Hippocampal formation (tissue), 2 donors: ENCODE measurements around the gene ZNF69.
"Not testable (repeated sequence)": the region's sequence is repeated elsewhere in the genome, so short reads cannot be mapped to it uniquely, and the experiment has no call there.

Source experiments
- DNase-seq, 2 donors: peaks; one replicate each; lab custom pipeline; 2025; lab: John Stamatoyannopoulos, UW

Gene ZNF69

DNA sequence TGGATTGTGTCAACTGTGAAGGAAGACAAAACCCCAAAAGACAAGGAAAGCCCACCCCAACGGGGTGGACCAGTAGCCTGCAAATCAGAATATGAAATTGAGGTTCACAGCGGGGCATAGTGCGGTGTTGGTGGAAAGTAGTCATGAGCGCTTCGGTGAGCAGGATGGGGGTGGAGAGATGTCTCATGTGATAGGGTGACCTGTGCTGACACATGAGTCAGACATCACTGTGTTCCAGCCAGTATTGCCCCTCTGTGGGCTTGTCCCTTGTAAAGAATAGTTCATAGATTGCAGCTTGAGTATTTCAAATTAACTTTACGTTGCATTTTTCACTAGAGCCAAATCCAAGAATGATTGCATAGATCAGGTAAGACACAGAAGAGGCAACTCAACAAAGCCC is 7.3 kb downstream of the ZNF69 start:
- no peak for DNase-seq

- no peak for DNase-seq
Observed at GRCh38 chr19:11902228-11902627, 14.6 kb downstream of the ZNF69 start.

GRCh38 chr19:11905928-11906327 is 18.3 kb downstream of the ZNF69 start:
- no peak for DNase-seq

DNA sequence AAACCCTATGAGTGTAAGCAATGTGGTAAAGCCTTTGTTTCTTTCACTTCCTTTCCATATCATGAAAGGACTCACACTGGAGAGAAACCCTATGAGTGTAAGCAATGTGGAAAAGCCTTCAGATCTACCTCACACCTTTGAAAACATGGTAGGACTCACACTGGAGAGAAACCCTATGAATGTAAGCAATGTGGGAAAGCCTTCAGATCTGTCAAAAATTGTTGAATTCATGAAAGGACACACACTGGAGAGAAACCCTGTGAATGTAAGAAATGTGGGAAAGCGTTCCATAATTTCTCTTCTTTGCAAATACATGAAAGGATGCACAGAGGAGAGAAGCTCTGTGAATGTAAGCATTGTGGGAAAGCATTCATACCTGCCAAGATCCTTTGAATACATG is 24.4 kb downstream of the ZNF69 start:
- DNase-seq = not testable (repeated sequence)

- not testable (repeated sequence) for DNase-seq
Observed at GRCh38 chr19:11914417-11915051, 27.0 kb downstream of the ZNF69 start.

- DNase-seq = no peak
Observed at GRCh38 chr19:11921852-11922495, 34.4 kb downstream of the ZNF69 start.

DNA sequence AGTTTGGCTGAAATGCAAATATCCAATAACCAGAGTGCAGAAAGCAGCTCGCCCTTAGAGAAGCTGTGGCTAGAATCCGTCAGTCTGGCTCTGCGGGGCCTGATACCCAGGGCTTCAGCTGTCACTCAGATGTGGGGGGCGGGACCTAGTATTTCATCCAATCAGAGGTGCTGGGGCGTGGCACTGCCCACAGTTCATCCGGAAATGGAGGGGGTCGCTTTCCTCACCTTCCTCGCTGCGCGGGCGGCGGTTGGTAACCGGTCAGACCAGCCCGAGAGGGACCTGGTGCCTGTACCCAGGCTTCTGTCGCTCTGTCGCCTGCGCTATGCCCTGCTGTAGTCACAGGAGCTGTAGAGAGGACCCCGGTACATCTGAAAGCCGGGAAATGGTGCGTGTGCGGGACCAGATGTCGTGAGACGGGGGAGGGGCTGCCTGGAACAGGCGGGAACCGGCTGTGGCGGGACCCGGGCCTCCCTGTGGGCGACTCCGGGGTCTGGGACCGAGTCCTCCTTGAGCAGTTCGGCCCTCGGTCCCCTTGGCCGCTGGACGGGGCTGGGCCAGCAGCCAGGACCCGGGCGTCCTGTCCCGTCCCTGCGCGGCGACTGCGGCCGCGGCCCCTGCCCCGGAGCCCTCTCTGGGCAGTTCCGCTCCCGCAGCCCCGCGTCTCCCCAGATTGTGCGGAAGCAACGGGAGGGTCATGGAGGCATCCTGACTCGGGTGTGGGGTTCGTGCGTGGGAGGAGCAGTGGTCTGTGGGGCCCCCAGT is 37.5 kb downstream of the ZNF69 start, which contains the start of gene ZNF700:
Gene ZNF700 (plus strand): TSS at position 222 of the 765 bp plus-strand sequence. CDS start 104 bp downstream, at position 326.
- DNase-seq = peak; percentile 87 to 92

DNA sequence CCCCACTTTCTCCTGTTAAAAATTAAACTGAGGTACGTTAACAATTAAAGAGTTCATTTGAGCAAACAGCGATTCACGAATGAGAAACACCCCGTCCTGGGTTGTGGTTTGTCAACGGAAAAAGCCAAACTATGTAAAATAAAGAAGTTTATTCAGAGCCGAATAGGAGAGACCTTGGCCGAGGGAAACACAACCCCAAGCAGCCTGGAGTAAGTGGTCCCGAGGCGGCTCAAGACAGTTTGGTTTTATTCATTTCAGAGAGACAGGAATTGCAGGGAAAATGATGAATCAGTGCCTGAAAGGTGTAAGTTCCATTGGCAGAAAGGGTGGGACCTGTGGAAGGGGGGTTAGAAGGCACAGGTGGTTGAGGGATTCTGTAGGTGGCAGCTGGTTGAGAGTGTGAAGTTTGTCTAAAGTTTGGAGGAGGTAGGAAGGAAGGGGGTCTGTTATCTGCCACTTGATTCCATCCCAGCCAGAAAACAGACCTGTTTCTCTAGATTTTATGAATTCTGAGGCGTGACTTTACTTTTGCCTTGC is 38.1 kb downstream of the ZNF69 start:
- DNase-seq = not testable (repeated sequence)

GRCh38 chr19:11927227-11927626 is 39.6 kb downstream of the ZNF69 start:
- no peak for DNase-seq

DNA sequence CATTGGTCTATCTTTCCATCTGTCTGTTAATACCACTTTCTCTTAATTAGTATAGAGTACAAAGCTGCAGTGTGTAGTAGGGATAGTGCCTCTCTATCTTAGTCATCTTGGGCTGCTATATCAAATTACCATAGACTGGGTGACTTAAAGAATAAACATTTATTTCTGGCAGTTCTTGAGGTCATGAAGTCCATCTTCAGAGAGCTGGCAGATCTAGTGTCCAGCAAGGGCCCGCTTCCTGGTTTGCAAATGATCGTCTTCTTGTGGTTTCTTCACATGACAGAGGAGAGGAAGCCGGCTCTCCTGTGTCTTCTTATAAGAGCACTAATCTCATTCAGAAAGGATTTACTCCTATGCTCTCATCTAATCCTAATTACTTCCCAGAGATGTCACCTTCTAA is 43.5 kb downstream of the ZNF69 start:
- no peak for DNase-seq

DNA sequence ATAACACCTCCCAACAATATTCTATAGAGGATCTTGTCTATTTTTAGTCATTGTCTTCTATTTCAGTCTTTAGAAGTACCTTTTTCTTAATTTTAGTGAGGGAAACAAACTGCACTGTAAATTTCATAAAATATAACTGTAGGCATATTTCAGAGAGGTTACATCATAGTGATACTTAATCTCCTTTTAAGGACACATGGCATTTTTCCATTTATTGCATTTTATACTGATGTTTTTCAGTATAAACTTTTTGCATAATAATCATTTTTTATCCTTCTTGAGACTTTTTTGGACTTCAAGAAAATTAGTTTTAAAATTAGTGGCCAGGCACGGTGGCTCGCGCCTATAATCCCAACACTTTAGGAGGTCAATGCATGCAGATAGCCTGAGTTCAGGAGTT is 43.9 kb downstream of the ZNF69 start:
- DNase-seq = no peak

- not testable (repeated sequence) for DNase-seq
Observed at GRCh38 chr19:11935829-11936228, 48.2 kb downstream of the ZNF69 start.

- DNase-seq = not testable (repeated sequence)
Observed at GRCh38 chr19:11938383-11938782, 50.8 kb downstream of the ZNF69 start.

GRCh38 chr19:11941361-11941887 is 53.8 kb downstream of the ZNF69 start:
- not testable (repeated sequence) for DNase-seq

DNA sequence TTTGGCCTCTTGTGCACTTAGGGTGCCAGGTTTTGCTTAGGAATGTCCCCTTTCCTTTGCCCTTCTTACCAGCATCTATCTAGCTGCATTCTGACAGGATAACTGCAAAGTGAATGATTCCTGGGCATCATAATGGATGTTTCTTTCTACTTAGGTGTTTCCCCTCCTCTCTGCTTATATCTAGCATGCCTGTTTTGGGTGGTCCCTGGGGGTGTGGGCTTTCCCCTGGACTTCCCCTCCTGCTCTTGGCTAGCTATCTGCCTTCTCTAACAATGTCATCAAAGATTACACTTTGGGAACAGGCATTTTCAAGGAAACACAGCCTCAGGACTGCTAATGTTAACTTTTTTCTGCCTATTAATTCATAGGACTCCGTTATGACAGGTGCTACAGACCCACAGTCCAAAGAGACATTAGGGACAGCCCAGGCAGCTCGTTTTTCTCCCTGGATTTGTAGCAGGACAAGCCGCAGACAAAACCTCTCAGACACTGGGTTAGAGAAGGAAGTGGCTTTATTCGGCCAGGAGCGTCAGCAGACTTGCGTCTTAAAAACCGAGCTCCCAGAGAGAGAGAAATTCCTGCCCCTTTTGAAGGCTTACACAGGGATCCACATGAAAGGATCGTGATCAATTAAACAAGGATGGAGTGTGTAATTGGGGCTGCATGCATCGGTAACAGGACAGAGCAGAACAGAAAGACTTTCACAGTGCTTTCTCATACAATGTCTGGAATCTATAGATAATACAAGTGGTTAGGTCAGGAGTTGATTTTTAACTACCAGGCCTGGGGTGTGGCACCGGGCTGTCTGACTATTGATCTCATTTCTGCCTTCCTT is 54.6 kb downstream of the ZNF69 start:
- DNase-seq = no peak

DNA sequence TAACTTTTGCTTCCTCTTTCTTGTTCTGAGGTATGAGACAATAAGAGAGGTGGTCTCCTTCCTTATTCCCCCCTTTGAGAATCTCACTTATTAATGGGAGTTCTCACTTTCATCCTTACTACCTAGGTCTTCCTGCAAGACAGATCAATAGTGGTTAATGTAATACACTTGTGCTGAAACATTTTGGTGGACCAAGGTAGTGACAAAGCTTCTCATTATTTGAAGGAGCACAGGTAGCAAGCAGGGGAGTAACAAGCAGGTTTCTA is 55.2 kb downstream of the ZNF69 start:
- no peak for DNase-seq

DNA sequence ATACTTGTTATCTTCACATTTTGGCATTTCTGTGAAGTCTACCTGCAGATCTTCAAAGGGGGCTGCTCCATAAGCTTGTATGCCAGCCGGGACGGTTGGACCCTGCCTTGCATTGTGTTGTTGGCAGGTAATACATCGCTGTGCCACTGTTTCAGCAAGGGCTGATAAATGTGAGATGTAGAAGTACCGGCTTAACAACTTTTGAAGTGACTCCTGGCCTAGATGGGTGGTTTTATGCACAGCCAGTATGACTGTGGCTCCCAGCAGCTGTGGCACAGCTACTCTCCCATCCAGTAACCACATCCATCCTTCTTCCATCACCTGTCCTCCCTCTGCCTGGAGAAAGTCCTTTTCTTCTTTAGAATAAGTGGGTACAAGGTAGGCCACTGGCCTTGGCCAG is 57.1 kb downstream of the ZNF69 start:
- DNase-seq = no peak

- DNase-seq = no peak
Observed at GRCh38 chr19:11948646-11949045, 61.1 kb downstream of the ZNF69 start.

- no peak for DNase-seq
Observed at GRCh38 chr19:11949201-11949600, 61.6 kb downstream of the ZNF69 start.

GRCh38 chr19:11949614-11950080 is 62.1 kb downstream of the ZNF69 start:
- not testable (repeated sequence) for DNase-seq

DNA sequence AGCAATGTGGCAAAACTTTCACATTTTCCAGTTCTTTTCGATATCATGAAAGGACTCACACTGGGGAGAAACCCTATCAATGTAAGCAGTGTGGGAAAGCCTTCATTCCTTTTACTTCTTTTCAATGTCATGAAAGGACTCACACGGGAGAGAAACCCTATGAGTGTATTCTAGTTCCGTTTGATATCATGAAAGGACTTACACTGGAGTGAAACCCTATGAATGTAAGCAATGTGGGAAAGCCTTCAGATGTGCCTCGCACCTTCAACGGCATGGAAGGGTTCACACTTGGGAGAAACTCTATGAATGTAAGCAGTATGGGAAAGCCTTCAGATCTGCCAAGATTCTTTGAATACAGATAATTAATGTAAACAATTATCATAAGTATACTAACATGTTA is 62.7 kb downstream of the ZNF69 start:
- no peak for DNase-seq
